ENCODE measurements around the gene CAMK1.
A peak's percentile ranks its signal among the peaks of the same experiment; 100 is the strongest.

Gene CAMK1

GRCh38 chr3:9795207-9795606, 25.5 kb upstream of the CAMK1 start:
- in situ Hi-C loops (cut with MboI; ENCODE audit: low pct_unique_long_range_greater_than_20kb, low sequenced_read_pairs), result no loop called here
- no peak for DNase-seq

- in situ Hi-C loops (cut with MboI; ENCODE audit: low pct_unique_long_range_greater_than_20kb, low sequenced_read_pairs), result no loop called here
- DNase-seq, result no peak
Measured at GRCh38 chr3:9794400-9794799, 24.7 kb upstream of the CAMK1 start.

- in situ Hi-C loops (cut with MboI; ENCODE audit: low pct_unique_long_range_greater_than_20kb, low sequenced_read_pairs), result no loop called here
Measured at GRCh38 chr3:9793161-9793781, 23.5 kb upstream of the CAMK1 start.

GRCh38 chr3:9792405-9793160, 22.8 kb upstream of the CAMK1 start, which contains the start of the genes ARPC4 and TADA3:
Gene ARPC4, plus strand, starts transcription at chr3:9793082. Its CDS starts 40 bp downstream, at chr3:9793122.
Gene TADA3, minus strand, starts transcription at chr3:9792473. Its CDS starts 1,007 bp downstream, at chr3:9791466.
- in situ Hi-C loops (cut with MboI; ENCODE audit: low pct_unique_long_range_greater_than_20kb, low sequenced_read_pairs), result no loop called here
- peak; percentile 97 for DNase-seq

More at GRCh38 chr3:9793161-9793781, 23.5 kb upstream of the CAMK1 start:
- peak; percentile 47 for DNase-seq

GRCh38 chr3:9791790-9792404, 22.1 kb upstream of the CAMK1 start:
- in situ Hi-C loops (cut with MboI; ENCODE audit: low pct_unique_long_range_greater_than_20kb, low sequenced_read_pairs), result no loop called here
- DNase-seq, result no peak

- in situ Hi-C loops (cut with MboI; ENCODE audit: low pct_unique_long_range_greater_than_20kb, low sequenced_read_pairs), result no loop called here
- DNase-seq, result no peak
Measured at GRCh38 chr3:9791127-9791526, 21.4 kb upstream of the CAMK1 start.

- in situ Hi-C loops (cut with MboI; ENCODE audit: low pct_unique_long_range_greater_than_20kb, low sequenced_read_pairs), result no loop called here
- DNase-seq, result no peak
Measured at GRCh38 chr3:9787714-9788113, 18.0 kb upstream of the CAMK1 start.

- peak; percentile 48 for DNase-seq
- in situ Hi-C loops (cut with MboI; ENCODE audit: low pct_unique_long_range_greater_than_20kb, low sequenced_read_pairs), result no loop called here
Measured at GRCh38 chr3:9786825-9787669, 17.3 kb upstream of the CAMK1 start.

- in situ Hi-C loops (cut with MboI; ENCODE audit: low pct_unique_long_range_greater_than_20kb, low sequenced_read_pairs), result no loop called here
Measured at GRCh38 chr3:9786209-9786739, 16.5 kb upstream of the CAMK1 start.

GRCh38 chr3:9785602-9786001, 15.9 kb upstream of the CAMK1 start:
- no peak for DNase-seq
- in situ Hi-C loops (cut with MboI; ENCODE audit: low pct_unique_long_range_greater_than_20kb, low sequenced_read_pairs), result no loop called here

More at GRCh38 chr3:9786209-9786739, 16.5 kb upstream of the CAMK1 start:
- peak; percentile 59 for DNase-seq

GRCh38 chr3:9784965-9785364, 15.2 kb upstream of the CAMK1 start:
- in situ Hi-C loops (cut with MboI; ENCODE audit: low pct_unique_long_range_greater_than_20kb, low sequenced_read_pairs), result no loop called here
- no peak for DNase-seq

GRCh38 chr3:9783954-9784353, 14.2 kb upstream of the CAMK1 start:
- in situ Hi-C loops (cut with MboI; ENCODE audit: low pct_unique_long_range_greater_than_20kb, low sequenced_read_pairs), result no loop called here
- DNase-seq, result no peak

GRCh38 chr3:9782770-9783169, 13.0 kb upstream of the CAMK1 start:
- in situ Hi-C loops (cut with MboI; ENCODE audit: low pct_unique_long_range_greater_than_20kb, low sequenced_read_pairs), result no loop called here

GRCh38 chr3:9781978-9782603, 12.3 kb upstream of the CAMK1 start:
- in situ Hi-C loops (cut with MboI; ENCODE audit: low pct_unique_long_range_greater_than_20kb, low sequenced_read_pairs), result no loop called here
- peak; percentile 30 for DNase-seq

More at GRCh38 chr3:9782770-9783169, 13.0 kb upstream of the CAMK1 start:
- DNase-seq, result peak; percentile 43

- in situ Hi-C loops (cut with MboI; ENCODE audit: low pct_unique_long_range_greater_than_20kb, low sequenced_read_pairs), result no loop called here
- no peak for DNase-seq
Measured at GRCh38 chr3:9781551-9781950, 11.8 kb upstream of the CAMK1 start.

- in situ Hi-C loops (cut with MboI; ENCODE audit: low pct_unique_long_range_greater_than_20kb, low sequenced_read_pairs), result no loop called here
- DNase-seq, result peak; percentile 37
Measured at GRCh38 chr3:9780910-9781309, 11.2 kb upstream of the CAMK1 start.

GRCh38 chr3:9780458-9780812, 10.7 kb upstream of the CAMK1 start:
- DNase-seq, result no peak
- in situ Hi-C loops (cut with MboI; ENCODE audit: low pct_unique_long_range_greater_than_20kb, low sequenced_read_pairs), result no loop called here

- in situ Hi-C loops (cut with MboI; ENCODE audit: low pct_unique_long_range_greater_than_20kb, low sequenced_read_pairs), result no loop called here
- peak; percentile 99 for DNase-seq
Measured at GRCh38 chr3:9779721-9780457, 10.1 kb upstream of the CAMK1 start.
